ENCODE results near the gene BARHL1.

- TF ChIP-seq CTCF (IDR thresholded peaks at IDR 0.05) (no peak), POLR2A (IDR thresholded peaks at IDR 0.05) (no peak)
Observed at GRCh38 chr9:132610661-132611060, 28.3 kb downstream of the BARHL1 start.

All from Peyer's patch (tissue), 4 donors.